ENCODE measurements around the gene CCDC157.

CCDC157 gene

DNA sequence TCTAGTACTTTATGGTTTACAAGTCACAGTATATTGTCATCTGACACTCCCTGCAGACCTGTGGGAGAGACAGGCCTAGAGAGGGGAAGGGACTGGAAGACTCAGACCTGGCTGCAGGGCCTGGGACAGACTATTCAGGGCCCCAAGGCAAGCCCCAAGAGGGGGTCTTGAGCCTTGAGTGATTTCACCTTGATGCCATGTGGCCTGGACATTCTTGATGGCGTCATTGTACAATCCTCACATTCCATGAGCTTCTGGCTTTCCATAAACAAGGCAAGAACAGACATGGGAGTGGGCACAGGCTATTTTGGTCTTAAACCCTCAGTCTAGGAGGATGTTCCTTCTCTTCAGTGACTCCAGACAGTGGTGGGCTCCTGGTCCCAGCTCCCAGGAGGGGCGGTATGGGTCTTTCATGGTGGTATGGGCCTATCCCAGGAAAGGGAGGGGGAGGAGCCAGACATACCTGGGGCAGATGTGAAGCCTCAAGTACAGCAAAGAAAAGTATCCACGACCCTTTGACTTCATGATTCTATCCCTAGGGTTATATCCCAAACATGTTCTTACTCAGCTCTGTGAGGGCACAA is 28.2 kb upstream of the CCDC157 start:
- TF ChIP-seq MYC (IDR thresholded peaks at IDR 0.05; ENCODE audit: low read depth, low read length) (no peak), POLR2A (IDR thresholded peaks at IDR 0.05; ENCODE audit: extremely low read depth, insufficient read length) (no peak)
- TF ChIP-seq, protein P1, sequence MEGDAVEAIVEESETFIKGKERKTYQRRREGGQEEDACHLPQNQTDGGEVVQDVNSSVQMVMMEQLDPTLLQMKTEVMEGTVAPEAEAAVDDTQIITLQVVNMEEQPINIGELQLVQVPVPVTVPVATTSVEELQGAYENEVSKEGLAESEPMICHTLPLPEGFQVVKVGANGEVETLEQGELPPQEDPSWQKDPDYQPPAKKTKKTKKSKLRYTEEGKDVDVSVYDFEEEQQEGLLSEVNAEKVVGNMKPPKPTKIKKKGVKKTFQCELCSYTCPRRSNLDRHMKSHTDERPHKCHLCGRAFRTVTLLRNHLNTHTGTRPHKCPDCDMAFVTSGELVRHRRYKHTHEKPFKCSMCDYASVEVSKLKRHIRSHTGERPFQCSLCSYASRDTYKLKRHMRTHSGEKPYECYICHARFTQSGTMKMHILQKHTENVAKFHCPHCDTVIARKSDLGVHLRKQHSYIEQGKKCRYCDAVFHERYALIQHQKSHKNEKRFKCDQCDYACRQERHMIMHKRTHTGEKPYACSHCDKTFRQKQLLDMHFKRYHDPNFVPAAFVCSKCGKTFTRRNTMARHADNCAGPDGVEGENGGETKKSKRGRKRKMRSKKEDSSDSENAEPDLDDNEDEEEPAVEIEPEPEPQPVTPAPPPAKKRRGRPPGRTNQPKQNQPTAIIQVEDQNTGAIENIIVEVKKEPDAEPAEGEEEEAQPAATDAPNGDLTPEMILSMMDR (IDR thresholded peaks at IDR 0.05; ENCODE audit: low read depth, low read length), result no peak
- TF ChIP-seq, protein P2, sequence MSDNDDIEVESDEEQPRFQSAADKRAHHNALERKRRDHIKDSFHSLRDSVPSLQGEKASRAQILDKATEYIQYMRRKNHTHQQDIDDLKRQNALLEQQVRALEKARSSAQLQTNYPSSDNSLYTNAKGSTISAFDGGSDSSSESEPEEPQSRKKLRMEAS (IDR thresholded peaks at IDR 0.05; ENCODE audit: low read depth, low read length), result no peak
- DNase-seq (ENCODE audit: low read depth), result no peak
- H3K4me3 ChIP-seq (ENCODE audit: low read depth, low read length), result no peak overlapping the region

DNA sequence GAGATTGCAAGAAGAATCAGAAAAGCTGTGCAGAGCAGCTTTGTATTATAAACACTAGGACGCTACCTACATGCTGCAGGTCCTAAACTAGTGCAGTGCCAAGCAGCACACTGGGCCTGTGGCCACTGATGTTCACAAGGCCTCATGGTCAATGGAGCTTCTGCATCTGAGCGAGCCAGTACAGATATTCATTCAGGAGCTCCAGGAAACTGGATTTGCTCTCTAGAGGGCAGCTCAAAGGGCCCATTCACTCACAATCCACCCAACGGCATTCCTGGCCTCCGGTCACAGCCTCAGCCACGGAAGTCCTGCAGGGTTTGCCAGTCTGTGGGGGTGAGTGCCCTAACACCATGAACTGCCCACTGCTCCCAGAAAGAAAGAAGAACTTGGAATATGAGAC is 24.3 kb upstream of the CCDC157 start:
- no peak for DNase-seq (ENCODE audit: low read depth)
- H3K4me3 ChIP-seq (ENCODE audit: low read depth, low read length), result no peak overlapping the region
- TF ChIP-seq MYC (IDR thresholded peaks at IDR 0.05; ENCODE audit: low read depth, low read length), result no peak
- TF ChIP-seq, protein P2 (IDR thresholded peaks at IDR 0.05; ENCODE audit: low read depth, low read length), result no peak
- TF ChIP-seq POLR2A (IDR thresholded peaks at IDR 0.05; ENCODE audit: extremely low read depth, insufficient read length), result no peak
- TF ChIP-seq, protein P1 (IDR thresholded peaks at IDR 0.05; ENCODE audit: low read depth, low read length), result no peak

DNA sequence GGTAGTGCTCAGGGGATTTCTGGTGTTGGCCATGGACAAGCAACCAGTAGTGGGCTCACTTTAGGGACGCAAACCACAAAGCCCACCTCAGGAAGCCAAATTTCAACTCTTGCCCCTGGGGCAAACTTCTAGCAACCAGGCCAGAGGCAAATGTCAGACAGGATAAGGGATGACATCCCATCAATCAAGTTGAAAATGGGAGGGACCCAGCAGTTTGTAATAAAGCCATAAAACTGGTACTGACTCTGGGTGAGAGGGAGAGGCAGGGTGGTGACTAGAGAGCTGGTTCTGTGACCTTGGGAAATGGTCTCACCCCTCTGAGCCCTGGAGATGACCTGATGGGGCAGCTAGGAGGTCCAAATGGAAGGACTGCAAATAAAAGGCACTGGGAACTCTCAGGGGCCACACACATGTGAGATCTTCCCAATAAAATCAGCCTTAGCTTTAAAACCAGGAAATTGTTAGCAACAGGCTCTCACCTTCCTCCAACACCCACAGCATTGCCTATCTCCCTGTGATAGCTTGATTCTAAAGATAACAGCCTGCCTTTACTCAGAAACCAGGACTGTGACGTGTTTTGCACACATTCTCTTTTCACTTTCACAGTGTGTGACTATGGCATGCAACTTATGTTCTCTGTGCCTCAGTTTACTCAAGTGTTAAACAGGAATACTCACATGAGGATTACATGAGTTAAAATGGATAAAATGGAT is 23.7 kb upstream of the CCDC157 start:
- H3K4me3 ChIP-seq (ENCODE audit: low read depth, low read length), result no peak overlapping the region
- TF ChIP-seq, protein P2 (IDR thresholded peaks at IDR 0.05; ENCODE audit: low read depth, low read length), result no peak
- TF ChIP-seq, protein P1 (IDR thresholded peaks at IDR 0.05; ENCODE audit: low read depth, low read length), result no peak
- no peak for TF ChIP-seq POLR2A (IDR thresholded peaks at IDR 0.05; ENCODE audit: extremely low read depth, insufficient read length)
- no peak for TF ChIP-seq MYC (IDR thresholded peaks at IDR 0.05; ENCODE audit: low read depth, low read length)
- no peak for DNase-seq (ENCODE audit: low read depth)

DNA sequence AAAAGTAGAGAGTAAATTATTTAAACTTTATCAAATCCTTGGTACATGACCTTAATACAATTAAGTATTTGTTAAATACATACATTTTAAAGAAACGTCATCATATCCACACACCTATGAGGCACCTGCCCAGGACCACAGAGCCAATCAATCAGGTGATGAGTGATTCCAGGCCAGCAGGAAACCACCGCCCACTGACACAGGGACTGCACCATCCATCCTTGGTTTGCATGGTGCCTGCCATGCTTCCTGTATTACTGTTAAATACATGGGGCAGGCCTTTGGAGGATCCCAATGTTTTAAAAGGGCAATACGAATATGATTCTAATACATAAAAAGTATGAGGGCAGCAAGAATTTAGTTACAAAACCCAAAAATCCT is 23.1 kb upstream of the CCDC157 start:
- no peak for DNase-seq (ENCODE audit: low read depth)
- TF ChIP-seq, protein P1 (IDR thresholded peaks at IDR 0.05; ENCODE audit: low read depth, low read length), result no peak
- TF ChIP-seq MYC (IDR thresholded peaks at IDR 0.05; ENCODE audit: low read depth, low read length), result no peak
- TF ChIP-seq, protein P2 (IDR thresholded peaks at IDR 0.05; ENCODE audit: low read depth, low read length), result no peak
- TF ChIP-seq POLR2A (IDR thresholded peaks at IDR 0.05; ENCODE audit: extremely low read depth, insufficient read length), result no peak
- H3K4me3 ChIP-seq (ENCODE audit: low read depth, low read length), result no peak overlapping the region

DNA sequence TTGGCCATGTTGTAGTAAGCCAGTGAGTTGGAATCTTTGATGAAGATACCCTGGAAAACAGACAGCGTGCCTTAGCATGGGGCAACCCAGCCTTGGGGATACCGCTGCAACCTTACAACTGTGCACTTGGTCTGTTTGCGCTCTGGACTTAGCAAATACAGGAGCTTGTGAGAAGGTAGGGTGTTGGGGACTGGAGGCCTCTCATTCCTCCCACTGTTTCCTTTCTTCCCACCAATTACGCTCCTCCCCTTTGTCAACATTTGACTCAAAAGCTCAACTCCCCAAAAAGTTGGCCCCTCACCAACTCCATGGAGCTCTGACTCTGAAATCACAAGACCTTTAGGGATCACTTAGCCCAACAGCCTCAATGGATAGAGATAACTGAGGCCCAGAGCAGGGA is 22.2 kb upstream of the CCDC157 start:
- no peak for TF ChIP-seq MYC (IDR thresholded peaks at IDR 0.05; ENCODE audit: low read depth, low read length)
- TF ChIP-seq, protein P2 (IDR thresholded peaks at IDR 0.05; ENCODE audit: low read depth, low read length), result no peak
- TF ChIP-seq POLR2A (IDR thresholded peaks at IDR 0.05; ENCODE audit: extremely low read depth, insufficient read length), result no peak
- TF ChIP-seq, protein P1 (IDR thresholded peaks at IDR 0.05; ENCODE audit: low read depth, low read length), result no peak
- no peak for DNase-seq (ENCODE audit: low read depth)
- H3K4me3 ChIP-seq (ENCODE audit: low read depth, low read length), result no peak overlapping the region
